ENCODE measurements around the gene C2CD4A.
"Not testable (repeated sequence)": the region's sequence is repeated elsewhere in the genome, so short reads cannot be mapped to it uniquely, and the experiment has no call there.

Gene C2CD4A
- total RNA-seq = 0 to 3.2 (median 0.46) reads per million in 9 experiments

DNA sequence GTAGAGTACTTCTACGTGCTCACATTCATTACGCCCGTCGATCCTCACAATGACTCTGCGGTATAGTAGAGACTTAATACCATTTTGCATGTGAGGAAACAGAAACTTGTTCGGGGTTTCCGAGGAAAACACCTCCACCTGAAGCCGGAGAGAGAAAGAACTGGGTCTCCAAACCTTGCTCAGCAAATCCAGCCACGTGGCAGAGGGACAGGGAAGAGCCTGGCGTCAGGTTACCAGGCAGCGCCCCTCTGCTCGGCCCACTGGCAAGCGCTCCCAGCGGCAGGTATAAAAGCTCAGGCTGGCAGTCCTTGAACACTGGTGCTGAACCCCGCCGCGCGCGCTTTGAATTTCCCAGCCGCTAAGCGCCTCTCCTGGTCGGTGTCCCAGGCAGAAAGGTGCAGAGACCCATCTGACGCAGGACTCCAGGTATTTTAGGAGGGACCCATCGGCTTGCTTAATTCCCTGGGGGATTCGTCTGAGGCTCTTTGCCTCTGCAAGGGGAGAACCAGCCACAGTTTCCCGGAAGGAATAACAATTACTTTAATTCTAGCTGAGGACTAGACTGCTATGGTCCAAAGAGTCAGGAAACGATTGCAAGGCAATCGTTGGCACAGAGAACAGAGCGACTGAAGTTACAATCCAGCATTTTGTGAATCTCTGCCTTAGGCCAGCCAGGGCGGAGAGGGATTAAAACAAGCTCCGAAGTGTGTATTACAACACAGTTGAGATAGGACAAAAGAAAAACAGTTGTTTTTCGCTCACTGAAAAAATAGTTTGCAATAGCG lies at the start of gene C2CD4A:
Gene C2CD4A (plus strand): TSS at position 315 of the 785 bp plus-strand sequence. CDS start 637 bp downstream, outside the sequence.
- H3K36me3 Mint-ChIP-seq (ENCODE audit: insufficient read depth) = peaks cover 5% of the 10 kb centered on the region
- peaks cover 17 to 21% of the 10 kb centered on the region in 2 donors for H3K4me1 Mint-ChIP-seq (ENCODE audit: low read depth in 2 of 2)
- DNase-seq (peak; percentile 42 to 50 (median 46)), ATAC-seq (replicated peaks) (peak; percentile 70)
- peaks cover 14 to 15% of the 10 kb centered on the region in 2 donors for H3K27me3 Mint-ChIP-seq
- no peaks in the 10 kb centered on the region for H3K9me3 Mint-ChIP-seq
- peak within 1 kb of the TSS; percentile 92 to 93 for H3K4me3 Mint-ChIP-seq
- peak within 1 kb of the TSS in 1 of 2 donors; percentile 86 for H3K27ac Mint-ChIP-seq

DNA sequence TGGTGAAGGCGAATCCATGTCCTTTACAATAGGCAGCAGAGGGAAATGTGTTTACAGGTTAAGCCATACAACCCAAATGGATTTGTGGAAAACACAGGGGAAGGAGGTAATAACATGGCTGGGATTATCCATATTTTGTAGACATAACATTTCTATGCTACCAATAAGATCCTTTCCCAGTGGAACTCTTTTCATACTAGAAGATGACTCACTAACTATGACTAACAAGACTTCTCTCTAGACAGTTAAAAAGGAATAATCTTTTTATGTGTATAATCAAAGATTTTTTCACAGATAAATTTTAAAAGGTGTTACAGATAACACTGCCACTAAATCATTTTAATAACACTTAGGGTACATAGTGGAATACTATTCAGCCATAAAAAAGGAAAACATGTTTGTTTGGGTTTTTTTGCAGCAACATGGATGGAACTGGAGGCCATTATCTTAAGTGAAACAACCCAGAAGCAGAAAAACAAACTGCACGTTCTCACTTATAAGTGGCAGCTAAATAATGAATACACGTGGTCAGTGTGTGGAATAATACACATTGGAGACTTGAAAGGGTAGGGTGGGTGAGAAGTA lies 46.1 kb upstream of the C2CD4A start:
- Mint-ChIP-seq H3K4me1 (ENCODE audit: low read depth in 2 of 2) (peaks cover 6 to 8% of the 10 kb centered on the region in 2 donors), H3K9me3 (peaks cover 0 to 2% of the 10 kb centered on the region in 2 donors), H3K4me3 (no peak overlapping the region), H3K27me3 (no peaks in the 10 kb centered on the region), H3K36me3 (ENCODE audit: insufficient read depth) (peaks cover 27% of the 10 kb centered on the region), H3K27ac (no peak overlapping the region)
- no peak for ATAC-seq (replicated peaks)
- no peak for DNase-seq

GRCh38 chr15:62021991-62022600 lies 44.7 kb upstream of the C2CD4A start:
- Mint-ChIP-seq H3K4me3 (no peak overlapping the region), H3K36me3 (ENCODE audit: insufficient read depth) (peaks cover 36% of the 10 kb centered on the region), H3K9me3 (no peaks in the 10 kb centered on the region), H3K4me1 (ENCODE audit: low read depth in 2 of 2) (peaks cover 6 to 10% of the 10 kb centered on the region in 2 donors), H3K27ac (no peak overlapping the region), H3K27me3 (no peaks in the 10 kb centered on the region)
- no peak for ATAC-seq (replicated peaks)
- DNase-seq = no peak

- peaks cover 36% of the 10 kb centered on the region for H3K36me3 Mint-ChIP-seq (ENCODE audit: insufficient read depth)
- no peaks in the 10 kb centered on the region for H3K9me3 Mint-ChIP-seq
- H3K27me3 Mint-ChIP-seq = no peaks in the 10 kb centered on the region
- no peak for ATAC-seq (replicated peaks)
- peak overlapping the region in 1 of 2 donors; percentile 44 for H3K27ac Mint-ChIP-seq
- H3K4me1 Mint-ChIP-seq (ENCODE audit: low read depth in 2 of 2) = peaks cover 5 to 15% of the 10 kb centered on the region in 2 donors
- DNase-seq = no peak
- no peak overlapping the region for H3K4me3 Mint-ChIP-seq
These were observed 40.1 kb upstream of the C2CD4A start for GRCh38 chr15:62026487-62027262.

DNA sequence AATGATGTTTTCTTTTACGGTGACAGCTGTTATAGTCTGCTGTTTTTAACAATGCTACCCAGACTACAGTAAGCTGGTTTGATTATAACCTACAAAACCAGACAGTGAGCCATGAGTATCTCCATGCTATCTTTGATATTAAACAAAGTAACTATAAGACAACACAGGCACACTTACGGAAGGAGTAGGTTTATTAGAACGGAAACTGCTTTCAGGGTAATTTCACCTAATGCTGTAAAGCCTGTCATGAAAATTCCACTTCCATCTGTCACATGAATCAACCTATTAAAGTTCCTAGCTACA lies 39.6 kb upstream of the C2CD4A start:
- no peak for ATAC-seq (replicated peaks)
- Mint-ChIP-seq H3K36me3 (ENCODE audit: insufficient read depth) (peaks cover 34% of the 10 kb centered on the region), H3K27ac (no peak overlapping the region), H3K27me3 (no peaks in the 10 kb centered on the region), H3K9me3 (no peaks in the 10 kb centered on the region), H3K4me1 (ENCODE audit: low read depth in 2 of 2) (peaks cover 5 to 15% of the 10 kb centered on the region in 2 donors), H3K4me3 (no peak overlapping the region)
- DNase-seq = no peak

DNA sequence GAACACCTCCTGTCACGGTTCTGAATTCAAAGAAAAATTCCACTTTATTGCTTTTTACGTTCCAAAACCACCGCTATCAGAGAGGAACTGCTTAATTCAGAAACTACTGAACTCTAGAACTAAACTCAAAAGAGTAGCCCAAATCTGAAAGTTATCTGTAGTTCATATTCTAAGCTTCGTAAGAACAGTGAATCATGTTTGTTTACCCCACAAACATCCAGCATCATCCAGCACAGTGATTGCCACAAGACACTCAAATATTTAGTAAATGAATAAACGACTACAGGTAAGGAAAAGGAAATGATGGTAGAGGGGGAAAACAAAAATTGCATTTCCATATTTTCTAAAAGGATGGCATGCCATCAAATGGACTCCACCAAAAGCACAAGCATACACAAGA lies 38.9 kb upstream of the C2CD4A start:
- H3K36me3 Mint-ChIP-seq (ENCODE audit: insufficient read depth) = peaks cover 34% of the 10 kb centered on the region
- no peak overlapping the region for H3K4me3 Mint-ChIP-seq
- no peak for DNase-seq
- H3K27me3 Mint-ChIP-seq = no peaks in the 10 kb centered on the region
- peaks cover 5 to 15% of the 10 kb centered on the region in 2 donors for H3K4me1 Mint-ChIP-seq (ENCODE audit: low read depth in 2 of 2)
- no peak overlapping the region for H3K27ac Mint-ChIP-seq
- H3K9me3 Mint-ChIP-seq = no peaks in the 10 kb centered on the region
- ATAC-seq (replicated peaks) = no peak

- no peaks in the 10 kb centered on the region for H3K27me3 Mint-ChIP-seq
- H3K9me3 Mint-ChIP-seq = no peaks in the 10 kb centered on the region
- peaks cover 12 to 14% of the 10 kb centered on the region in 2 donors for H3K4me1 Mint-ChIP-seq (ENCODE audit: low read depth in 2 of 2)
- H3K27ac Mint-ChIP-seq = peak overlapping the region in 1 of 2 donors; percentile 31
- no peak for ATAC-seq (replicated peaks)
- DNase-seq = no peak
- no peak overlapping the region for H3K4me3 Mint-ChIP-seq
- H3K36me3 Mint-ChIP-seq (ENCODE audit: insufficient read depth) = peaks cover 18% of the 10 kb centered on the region
These were observed 31.4 kb upstream of the C2CD4A start for GRCh38 chr15:62035256-62035924.

- Mint-ChIP-seq H3K4me3 (peak overlapping the region; percentile 28 to 36), H3K9me3 (no peaks in the 10 kb centered on the region), H3K27me3 (no peaks in the 10 kb centered on the region), H3K27ac (peak overlapping the region; percentile 24 to 29), H3K36me3 (ENCODE audit: insufficient read depth) (peaks cover 12% of the 10 kb centered on the region), H3K4me1 (ENCODE audit: low read depth in 2 of 2) (peaks cover 15 to 35% of the 10 kb centered on the region in 2 donors)
- no peak for DNase-seq
- ATAC-seq (replicated peaks) = peak; percentile 76
These were observed 20.6 kb upstream of the C2CD4A start for GRCh38 chr15:62046078-62046743.

DNA sequence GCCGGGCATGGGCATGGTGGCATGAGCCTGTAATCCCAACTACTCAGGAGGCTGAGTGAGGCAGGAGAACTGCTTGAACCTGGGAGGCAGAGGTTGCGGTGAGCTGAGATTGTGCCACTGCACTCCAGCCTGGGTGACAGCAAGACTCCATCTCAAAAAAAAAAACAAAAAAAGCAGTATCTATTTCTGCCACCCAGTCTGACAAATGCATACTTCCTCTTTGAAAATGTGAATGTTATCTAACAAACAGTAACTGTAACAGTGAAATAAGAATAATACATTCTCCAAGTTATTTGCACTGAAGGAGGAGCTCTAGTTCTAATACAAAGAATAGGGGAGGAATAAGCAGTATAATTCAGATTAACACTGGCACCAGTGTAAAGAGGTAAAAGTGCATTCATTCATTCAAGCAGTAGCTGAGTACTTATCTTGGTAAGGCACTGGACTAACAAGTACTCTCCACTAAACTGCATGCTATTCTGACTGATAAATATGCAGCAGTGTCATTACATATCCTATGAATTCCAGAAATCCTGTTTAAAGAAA lies 19.4 kb upstream of the C2CD4A start:
- H3K9me3 Mint-ChIP-seq = no peaks in the 10 kb centered on the region
- DNase-seq (no peak), ATAC-seq (replicated peaks) (no peak)
- H3K27me3 Mint-ChIP-seq = no peaks in the 10 kb centered on the region
- peaks cover 19 to 43% of the 10 kb centered on the region in 2 donors for H3K4me1 Mint-ChIP-seq (ENCODE audit: low read depth in 2 of 2)
- peak overlapping the region; percentile 6 to 35 for H3K27ac Mint-ChIP-seq
- H3K36me3 Mint-ChIP-seq (ENCODE audit: insufficient read depth) = peaks cover 3% of the 10 kb centered on the region
- H3K4me3 Mint-ChIP-seq = peak overlapping the region in 1 of 2 donors; percentile 37

DNA sequence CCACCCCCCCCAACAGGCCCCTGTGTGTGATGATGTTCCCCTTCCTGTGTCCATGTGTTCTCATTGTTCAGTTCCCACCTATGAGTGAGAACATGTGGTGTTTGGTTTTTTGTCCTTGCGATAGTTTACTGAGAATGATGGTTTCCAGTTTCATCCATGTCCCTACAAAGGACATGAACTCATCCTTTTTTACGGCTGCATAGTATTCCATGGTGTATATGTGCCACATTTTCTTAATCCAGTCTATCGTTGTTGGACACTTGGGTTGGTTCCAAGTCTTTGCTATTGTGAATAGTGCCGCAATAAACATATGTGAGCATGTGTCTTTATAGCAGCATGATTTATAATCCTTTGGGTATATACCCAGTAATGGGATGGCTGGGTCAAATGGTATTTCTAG lies 18.5 kb upstream of the C2CD4A start:
- not testable (repeated sequence) for ATAC-seq (replicated peaks); H3K9me3 Mint-ChIP-seq; H3K4me3 Mint-ChIP-seq; DNase-seq; H3K27ac Mint-ChIP-seq; H3K27me3 Mint-ChIP-seq; H3K36me3 Mint-ChIP-seq (ENCODE audit: insufficient read depth)
- H3K4me1 Mint-ChIP-seq (ENCODE audit: low read depth in 2 of 2) = peaks cover 20 to 45% of the 10 kb centered on the region in 2 donors

GRCh38 chr15:62050115-62050514 lies 16.7 kb upstream of the C2CD4A start:
- H3K36me3 Mint-ChIP-seq (ENCODE audit: insufficient read depth) = no peaks in the 10 kb centered on the region
- H3K4me3 Mint-ChIP-seq = no peak overlapping the region
- H3K9me3 Mint-ChIP-seq = no peaks in the 10 kb centered on the region
- no peaks in the 10 kb centered on the region for H3K27me3 Mint-ChIP-seq
- peaks cover 28 to 52% of the 10 kb centered on the region in 2 donors for H3K4me1 Mint-ChIP-seq (ENCODE audit: low read depth in 2 of 2)
- H3K27ac Mint-ChIP-seq = peak overlapping the region; percentile 10 to 19
- DNase-seq (no peak), ATAC-seq (replicated peaks) (no peak)

DNA sequence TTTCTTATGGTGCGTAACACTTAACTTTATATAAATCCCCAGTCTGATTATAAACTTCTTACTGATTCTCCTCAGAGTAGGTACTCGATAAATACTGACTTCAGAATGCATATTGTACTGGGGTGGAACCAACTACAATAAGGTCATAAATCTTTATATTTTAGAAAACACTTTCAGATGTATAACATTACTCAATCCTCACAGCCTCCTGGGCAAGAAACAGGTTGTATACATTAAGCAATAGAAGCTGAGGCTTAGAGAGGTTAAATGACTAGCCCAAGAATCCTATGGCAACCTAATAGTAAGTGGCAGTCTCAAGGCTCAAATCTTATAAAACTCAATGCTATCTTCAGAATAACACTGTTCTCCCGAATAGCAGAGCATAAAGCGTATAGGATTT lies 15.6 kb upstream of the C2CD4A start:
- Mint-ChIP-seq H3K4me3 (no peak overlapping the region), H3K4me1 (ENCODE audit: low read depth in 2 of 2) (peaks cover 26 to 49% of the 10 kb centered on the region in 2 donors), H3K27me3 (no peaks in the 10 kb centered on the region), H3K36me3 (ENCODE audit: insufficient read depth) (no peaks in the 10 kb centered on the region), H3K27ac (peak overlapping the region in 1 of 2 donors; percentile 82), H3K9me3 (no peaks in the 10 kb centered on the region)
- no peak for ATAC-seq (replicated peaks)
- DNase-seq = no peak

All from effector memory CD8-positive, alpha-beta T cell (primary cell).